ENCODE data around the gene CNTRL.

The CNTRL gene

GRCh38 chr9:121179930-121180681, 105.4 kb downstream of the CNTRL start:
- TF ChIP-seq CTCF (conservative IDR thresholded peaks at IDR 0.05; ENCODE audit: low read length): no peak
- no peak overlapping the region for H3K4me3 ChIP-seq (ENCODE audit: low read length)
- DNase-seq (ENCODE audit: low read depth): no peak

DNA sequence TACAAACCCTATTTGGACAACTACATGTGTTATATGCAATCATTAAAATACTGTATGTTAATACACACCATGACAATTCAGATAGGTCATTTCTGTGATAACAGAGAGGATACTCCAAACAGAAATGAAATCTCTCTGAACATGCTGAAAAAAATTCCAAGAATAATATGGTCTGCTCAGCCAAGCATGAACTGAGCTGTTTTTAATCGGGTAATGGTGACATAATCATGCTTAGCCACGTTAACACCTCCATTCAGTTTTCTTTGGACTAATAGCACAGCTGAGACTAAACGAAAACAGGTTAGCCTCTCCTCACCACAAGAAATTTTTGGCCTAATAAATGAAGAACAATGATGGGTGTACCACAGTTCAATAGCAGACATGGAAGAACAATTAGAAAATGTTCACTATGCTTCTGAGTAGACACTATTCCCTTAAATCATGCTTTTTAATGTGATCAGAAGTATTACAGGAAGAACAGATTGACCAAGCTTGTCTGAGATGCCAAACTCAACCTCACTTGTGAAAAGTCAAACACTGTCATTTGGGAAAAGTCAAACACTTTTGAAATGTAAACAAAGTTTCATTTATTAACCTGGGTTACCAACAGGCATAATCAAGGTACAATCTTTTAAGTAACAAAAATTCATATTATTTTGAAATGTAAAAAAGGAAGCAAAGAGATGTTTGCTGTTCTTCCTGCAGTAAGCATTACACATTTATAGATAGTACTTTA, 107.5 kb downstream of the CNTRL start:
- no peak overlapping the region for H3K4me3 ChIP-seq (ENCODE audit: low read length)
- DNase-seq (ENCODE audit: low read depth): no peak

DNA sequence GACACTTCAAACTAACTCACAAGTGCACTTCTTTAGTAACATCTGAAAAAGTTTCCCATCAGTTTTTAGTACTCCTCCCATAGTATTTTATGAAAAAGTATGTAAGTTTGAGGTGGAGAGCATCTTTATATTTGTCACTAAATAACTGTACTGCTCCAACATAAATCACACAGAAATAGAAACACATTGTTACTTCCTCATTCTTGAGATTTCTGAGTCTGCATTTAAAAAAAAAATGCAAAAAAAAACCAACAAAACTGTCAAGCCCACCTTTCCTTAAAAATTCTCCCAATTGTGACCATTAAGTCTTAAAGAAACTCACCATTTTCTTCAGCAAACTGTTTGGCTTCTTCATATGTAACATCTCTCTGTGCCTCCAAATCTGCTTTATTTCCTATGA, 108.2 kb downstream of the CNTRL start:
- TF ChIP-seq CTCF (conservative IDR thresholded peaks at IDR 0.05; ENCODE audit: low read length): no peak
- no peak overlapping the region for H3K4me3 ChIP-seq (ENCODE audit: low read length)
- DNase-seq (ENCODE audit: low read depth): no peak

More for the DNA sequence above, 107.5 kb downstream of the CNTRL start:
- no peak for TF ChIP-seq CTCF (conservative IDR thresholded peaks at IDR 0.05; ENCODE audit: low read length)

DNA sequence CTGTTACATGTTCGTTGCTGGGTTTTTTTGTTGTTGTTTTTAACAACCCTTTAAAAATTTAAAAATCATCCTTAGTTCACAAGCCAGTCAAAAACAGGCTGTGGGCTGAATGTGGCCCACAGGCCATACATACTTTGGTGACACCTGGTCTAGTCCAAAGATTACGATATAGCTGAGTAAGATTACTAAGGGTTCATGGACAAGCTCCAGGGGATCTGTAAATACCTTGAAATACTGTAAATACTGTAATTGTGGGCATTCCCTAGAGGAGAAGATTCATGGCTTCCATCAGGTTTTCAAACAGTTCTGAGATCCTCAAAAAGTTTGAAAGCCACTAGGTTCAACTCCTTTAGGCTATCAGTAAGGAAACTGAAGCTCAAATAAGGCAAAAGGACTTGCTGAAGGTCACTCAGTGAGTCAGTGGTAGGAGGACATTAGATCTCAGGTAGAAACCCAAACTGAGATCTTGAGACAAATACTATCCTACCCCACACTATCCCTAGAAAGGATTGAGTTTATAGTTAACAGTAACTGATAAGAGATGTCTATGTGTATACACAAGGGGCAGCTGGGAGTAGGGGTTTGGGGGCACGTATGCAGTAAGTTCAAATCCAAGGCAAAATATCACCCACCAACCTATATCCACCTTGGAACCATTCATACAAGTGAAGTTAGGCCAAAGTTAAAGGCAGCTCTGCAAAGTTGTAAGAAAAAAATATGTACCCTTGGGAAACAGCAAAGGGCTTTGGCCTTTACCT, 109.1 kb downstream of the CNTRL start:
- no peak for DNase-seq (ENCODE audit: low read depth)
- no peak for TF ChIP-seq CTCF (conservative IDR thresholded peaks at IDR 0.05; ENCODE audit: low read length)
- no peak overlapping the region for H3K4me3 ChIP-seq (ENCODE audit: low read length)

DNA sequence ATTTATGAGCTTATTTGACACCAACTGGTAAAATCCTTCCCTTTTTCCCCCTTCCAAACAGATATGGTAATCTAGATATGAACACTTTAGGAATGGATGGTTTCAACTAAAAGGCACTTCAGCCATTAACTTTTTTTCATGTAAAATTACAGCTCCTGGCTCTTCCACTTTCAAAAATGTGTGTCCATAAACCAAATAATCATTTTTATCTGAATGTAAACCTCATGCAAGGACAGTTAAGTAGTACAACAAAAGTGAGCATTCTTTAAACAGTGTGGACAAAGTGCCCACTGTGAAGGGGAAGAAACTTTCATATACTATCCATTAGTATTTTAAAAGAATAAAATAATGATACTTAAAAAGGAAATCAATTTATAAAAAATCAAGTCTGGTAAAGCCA, 109.7 kb downstream of the CNTRL start:
- no peak for DNase-seq (ENCODE audit: low read depth)
- TF ChIP-seq CTCF (conservative IDR thresholded peaks at IDR 0.05; ENCODE audit: low read length): no peak
- no peak overlapping the region for H3K4me3 ChIP-seq (ENCODE audit: low read length)

DNA sequence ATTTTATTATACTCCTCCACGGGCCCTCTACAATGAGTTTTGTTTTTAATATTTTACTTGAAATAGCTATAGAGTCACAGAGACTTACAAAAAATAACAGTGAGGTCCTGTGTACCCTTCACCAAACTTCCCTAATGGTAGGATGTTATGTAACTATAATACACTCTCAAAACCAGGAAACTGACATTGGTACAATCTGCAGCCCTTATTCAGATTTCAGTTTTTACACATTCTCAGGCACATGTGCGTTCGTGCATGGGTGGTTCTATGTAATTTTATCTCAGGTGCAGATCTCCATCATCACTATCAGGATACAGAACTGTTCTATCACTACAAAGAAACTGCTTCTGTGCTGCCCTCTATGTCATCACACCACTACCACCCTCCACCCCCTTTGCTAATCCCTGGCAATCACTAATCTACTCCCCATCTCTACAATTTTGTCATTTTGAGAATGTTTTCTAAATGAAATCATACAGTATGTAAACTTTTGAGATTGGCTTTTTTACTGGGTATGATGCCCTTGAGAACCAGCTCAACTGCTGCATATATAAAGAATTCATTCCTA, 110.5 kb downstream of the CNTRL start:
- no peak overlapping the region for H3K4me3 ChIP-seq (ENCODE audit: low read length)
- no peak for DNase-seq (ENCODE audit: low read depth)
- TF ChIP-seq CTCF (conservative IDR thresholded peaks at IDR 0.05; ENCODE audit: low read length): no peak
